Measurements from ENCODE around the gene ATP13A1. TPM values are rescaled to one million over a fixed set of nuclear protein-coding genes. Genes with fewer than 3 reads are reported as not detected.

Gene ATP13A1
- total and polyA plus RNA-seq, 2 of the 8 experiments (the other 6 are each of a cell fraction or from before 2014, with no cell fraction given) = 33.0 to 64.2 TPM

- TF ChIP-seq TCF12 (IDR thresholded peaks at IDR 0.05; ENCODE audit: low read depth, low read length) (no peak), CHD7 (IDR thresholded peaks at IDR 0.05; ENCODE audit: insufficient replicate concordance, low read length) (no peak), ATF3 (IDR thresholded peaks at IDR 0.05; ENCODE audit: insufficient read depth, low read depth, low read length) (no peak), CBX5 (IDR thresholded peaks at IDR 0.05; ENCODE audit: low read depth, low read length) (no peak), SUZ12 (IDR thresholded peaks at IDR 0.05; ENCODE audit: low read length) (no peak), SIX5 (IDR thresholded peaks at IDR 0.05; ENCODE audit: low read depth, low read length) (no peak)
Measured at GRCh38 chr19:19679176-19680073, 15.9 kb upstream of the ATP13A1 start (continued).
